SHP77 (cell line): ENCODE results near the gene BCAM.
"Not testable (repeated sequence)": the region's sequence is repeated elsewhere in the genome, so short reads cannot be mapped to it uniquely, and the experiment has no call there.

Source experiments
- DNase-seq, 2 experiments: peaks; one replicate each; lab custom pipeline; 2025; lab: John Stamatoyannopoulos, UW

BCAM gene

DNA sequence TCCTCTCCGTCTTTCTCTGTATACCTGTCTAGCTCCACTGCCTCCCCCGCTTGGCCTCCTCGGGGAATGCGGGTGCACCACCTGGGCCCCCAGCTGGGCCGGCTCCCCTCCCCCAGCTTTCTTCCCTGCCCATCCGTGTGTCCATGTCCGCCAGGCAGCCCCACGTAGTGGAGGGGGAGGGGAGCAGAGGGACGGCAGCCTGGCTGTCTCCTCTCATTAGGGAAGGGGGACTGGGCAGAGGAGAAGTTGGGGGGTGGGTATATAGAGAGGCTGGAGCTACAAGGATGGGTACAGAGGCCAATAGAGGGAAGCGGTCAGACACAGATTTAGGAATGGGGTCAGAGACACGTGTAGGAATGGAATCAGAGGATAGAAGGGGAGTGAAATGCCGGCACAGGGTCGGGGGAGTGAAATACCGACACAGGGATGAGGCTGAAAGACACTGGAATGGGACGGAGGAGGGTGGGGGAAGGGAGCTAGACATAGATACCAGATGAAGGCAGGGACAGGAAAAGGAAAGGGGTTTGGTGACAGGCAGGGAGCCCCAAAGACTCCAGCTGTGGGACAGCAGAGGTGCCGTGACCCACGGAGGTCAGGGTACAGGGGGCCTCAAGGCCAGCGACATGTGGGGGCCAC lies 40.0 kb downstream of the BCAM start:
- DNase-seq = no peak

DNA sequence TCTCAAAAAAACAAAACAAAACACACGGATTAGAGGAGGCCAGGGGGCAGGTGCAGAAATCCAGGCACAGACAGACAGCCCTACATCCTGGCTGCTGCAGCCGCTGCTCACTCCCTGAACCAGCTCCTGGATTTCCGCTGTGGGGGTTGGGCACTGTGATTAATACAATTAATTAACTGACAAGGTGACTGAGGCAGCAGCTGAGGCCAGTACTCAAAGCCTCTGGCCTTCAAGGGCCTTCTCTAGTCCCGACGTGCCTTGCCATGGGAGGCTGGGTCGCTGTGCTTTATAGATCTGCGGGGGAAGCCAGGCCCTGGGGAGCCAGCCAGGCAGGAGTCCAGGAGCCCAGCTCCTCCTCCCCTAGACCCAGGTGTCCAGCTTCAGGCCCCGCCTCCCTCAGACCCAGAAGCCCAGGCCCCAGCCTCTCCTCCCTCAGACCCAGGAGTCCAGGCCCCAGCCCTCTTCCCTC lies 41.8 kb downstream of the BCAM start:
- DNase-seq = no peak

DNA sequence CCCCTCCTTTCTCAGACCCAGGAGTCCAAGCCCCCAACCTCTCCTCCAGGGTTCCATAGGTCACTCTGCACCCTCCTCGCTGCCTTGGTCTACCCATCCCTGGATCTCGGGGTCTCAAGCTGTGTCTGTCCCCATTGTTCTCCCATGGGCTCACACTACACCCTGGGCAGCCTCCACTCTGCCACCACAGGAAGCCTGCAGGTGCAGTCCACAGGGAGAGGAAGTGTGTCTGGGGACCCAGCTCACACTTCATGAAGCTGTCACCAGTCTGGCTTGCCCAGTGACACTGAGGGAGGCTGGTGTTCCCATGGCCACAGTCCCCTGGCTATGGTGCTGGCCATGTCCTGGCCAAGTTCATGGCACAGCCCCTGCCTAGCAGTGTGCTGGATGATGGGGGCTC lies 42.5 kb downstream of the BCAM start:
- no peak for DNase-seq

DNA sequence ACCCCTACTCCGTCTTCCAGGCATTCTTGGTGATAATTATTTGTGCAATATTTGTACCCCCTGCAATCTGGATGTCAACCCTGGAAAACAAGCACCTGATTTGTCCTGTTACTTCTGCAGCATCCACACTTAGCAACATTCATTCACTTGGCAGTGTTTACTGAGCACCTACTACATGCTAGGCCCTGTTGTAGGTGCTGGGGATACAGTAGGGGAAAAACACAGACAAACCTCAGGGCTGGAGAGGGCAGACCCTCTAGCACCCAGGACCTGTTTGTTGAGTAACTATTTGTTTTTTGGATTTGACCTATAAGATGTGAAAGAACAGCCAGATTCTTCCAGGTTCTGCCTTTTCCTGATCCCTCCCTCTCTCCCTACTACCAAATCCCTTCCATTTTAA lies 46.7 kb downstream of the BCAM start:
- no peak for DNase-seq

DNA sequence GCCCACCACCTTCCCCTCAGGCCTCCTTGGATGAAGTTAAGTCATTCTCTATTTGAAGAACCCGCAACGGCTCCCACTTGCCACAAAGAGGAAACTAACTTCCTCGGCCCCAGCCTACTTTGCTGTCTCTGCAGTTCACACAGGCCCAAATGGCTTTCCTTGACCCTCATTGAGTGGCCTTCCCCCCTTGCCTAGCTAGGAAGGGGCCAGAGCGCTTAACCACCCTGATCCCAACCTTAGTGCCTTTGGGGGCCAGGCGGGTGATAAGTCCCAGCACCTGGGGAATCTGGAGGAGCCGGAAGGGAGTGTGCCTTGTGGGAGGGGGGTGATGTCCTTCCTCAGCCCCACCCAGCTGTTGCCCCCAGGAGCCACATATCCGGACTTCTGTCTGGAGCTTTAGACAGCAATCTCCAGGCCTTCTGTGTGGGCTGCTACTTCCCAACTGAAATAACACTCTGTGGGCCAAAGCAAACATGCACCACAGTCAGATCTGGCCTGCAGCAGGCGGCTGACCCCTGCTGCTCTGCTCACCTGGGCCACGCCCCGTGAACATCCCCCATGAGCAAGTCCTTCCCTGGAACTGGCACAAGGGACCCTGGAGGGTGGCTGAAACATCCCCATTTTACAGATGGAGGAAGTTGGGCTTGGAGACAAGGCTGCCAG lies 47.6 kb downstream of the BCAM start:
- DNase-seq = peak; percentile 48 to 56

DNA sequence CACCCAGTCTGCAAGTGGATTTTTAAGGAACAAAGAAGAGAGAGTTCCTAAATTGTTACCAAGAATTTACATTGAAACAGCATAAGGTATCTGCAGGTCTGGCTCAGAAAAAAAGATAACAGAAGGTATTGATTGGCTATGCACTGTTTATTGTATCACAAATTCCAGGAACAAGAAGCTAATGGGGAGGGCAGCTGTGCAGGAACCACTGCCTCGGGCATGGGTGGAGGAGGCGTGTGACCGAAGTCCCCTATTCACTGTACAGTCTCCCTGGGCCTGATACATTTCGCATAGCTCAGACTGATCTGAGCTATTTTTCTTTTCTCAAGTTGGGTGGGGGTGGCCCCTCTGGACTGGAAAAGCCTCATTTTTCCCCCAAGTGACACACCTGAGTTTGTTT lies 48.9 kb downstream of the BCAM start:
- no peak for DNase-seq

DNA sequence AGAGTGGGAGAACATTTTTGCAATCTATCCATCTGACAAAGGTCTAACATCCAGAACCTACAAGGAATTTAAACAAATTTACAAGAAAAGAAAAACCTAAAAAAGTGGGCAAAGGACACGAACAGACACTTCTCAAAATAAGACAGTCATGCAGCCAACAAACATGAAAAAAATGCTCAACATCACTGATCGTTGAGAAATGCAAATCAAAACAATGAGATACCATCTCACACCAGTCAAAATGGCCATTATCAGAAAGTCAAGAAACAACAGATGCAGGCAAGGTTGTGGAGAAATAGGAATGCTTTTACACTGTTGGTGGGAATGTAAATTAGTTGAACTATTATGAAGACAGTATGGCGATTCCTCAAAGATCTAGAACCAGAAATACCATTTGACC lies 52.7 kb downstream of the BCAM start:
- DNase-seq = not testable (repeated sequence)

DNA sequence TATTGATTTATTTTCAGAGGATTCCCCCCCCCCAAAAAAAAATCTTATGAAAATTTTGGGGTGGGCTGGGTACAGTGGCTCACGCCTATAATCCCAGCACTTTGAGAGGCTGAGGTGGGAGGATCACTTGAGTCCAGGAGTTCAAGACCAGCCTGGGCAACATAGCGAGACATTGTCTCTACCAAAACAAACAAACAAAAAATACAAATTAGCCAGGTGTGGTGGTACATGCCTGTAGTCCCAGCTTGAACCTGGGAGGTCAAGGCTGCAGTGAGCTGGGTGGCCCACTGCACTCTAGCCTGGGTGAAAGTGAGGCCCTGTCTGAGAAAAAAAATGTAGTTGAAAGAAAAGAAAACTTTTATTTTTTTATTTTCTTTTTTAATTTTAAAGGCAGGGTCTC lies 55.1 kb downstream of the BCAM start:
- no peak for DNase-seq

DNA sequence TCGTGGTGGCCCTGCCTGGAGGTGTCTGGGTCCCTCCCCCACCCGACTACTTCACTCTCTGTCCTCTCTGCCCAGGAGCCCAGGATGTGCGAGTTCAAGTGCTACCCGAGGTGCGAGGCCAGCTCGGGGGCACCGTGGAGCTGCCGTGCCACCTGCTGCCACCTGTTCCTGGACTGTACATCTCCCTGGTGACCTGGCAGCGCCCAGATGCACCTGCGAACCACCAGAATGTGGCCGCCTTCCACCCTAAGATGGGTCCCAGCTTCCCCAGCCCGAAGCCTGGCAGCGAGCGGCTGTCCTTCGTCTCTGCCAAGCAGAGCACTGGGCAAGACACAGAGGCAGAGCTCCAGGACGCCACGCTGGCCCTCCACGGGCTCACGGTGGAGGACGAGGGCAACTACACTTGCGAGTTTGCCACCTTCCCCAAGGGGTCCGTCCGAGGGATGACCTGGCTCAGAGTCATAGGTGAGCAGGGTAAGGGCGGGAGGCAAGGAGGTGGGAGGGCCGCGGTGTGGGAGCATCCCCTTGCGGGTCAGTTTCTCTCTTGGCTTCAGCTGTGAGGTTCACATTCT lies 56.4 kb downstream of the BCAM start:
- DNase-seq = no peak

DNA sequence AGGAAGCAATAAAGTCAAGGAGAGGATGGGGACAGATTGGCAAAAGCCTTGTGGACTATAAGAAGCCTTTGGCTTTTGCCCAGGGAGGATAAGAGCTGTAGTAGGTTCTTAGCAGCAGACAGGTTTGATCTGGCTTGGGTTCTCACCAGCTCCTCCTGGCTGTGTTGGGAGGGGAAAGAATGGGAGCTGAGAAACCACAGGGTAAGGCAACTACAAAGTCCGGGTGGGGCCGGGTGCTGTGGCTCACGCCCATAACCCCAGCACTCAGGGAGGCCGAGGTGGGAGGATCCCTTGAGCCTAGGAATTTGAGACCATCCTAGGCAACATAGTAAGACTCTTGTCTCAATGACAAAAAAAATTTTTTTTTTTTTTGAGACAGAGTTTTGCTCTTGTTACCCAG lies 57.8 kb downstream of the BCAM start:
- no peak for DNase-seq

DNA sequence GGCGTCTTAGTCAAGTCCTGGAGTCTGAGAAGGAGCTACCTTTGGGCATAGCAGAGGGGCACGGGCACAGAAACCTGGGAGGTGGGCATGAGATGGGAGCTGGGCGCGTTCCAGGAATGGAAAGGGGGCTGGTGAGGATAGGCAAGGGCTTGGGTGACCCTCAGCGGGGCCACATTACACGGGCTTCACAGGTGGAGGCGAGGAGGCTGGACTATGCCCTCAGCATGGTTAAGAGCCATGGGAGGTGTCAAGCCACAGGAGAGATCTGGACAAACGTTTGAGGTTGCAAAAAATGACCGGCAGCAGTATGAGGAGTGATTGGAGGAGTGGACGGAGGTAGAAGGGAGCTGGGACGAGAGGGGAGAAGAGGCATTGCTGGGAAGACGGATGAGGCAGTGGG lies 58.7 kb downstream of the BCAM start:
- no peak for DNase-seq

DNA sequence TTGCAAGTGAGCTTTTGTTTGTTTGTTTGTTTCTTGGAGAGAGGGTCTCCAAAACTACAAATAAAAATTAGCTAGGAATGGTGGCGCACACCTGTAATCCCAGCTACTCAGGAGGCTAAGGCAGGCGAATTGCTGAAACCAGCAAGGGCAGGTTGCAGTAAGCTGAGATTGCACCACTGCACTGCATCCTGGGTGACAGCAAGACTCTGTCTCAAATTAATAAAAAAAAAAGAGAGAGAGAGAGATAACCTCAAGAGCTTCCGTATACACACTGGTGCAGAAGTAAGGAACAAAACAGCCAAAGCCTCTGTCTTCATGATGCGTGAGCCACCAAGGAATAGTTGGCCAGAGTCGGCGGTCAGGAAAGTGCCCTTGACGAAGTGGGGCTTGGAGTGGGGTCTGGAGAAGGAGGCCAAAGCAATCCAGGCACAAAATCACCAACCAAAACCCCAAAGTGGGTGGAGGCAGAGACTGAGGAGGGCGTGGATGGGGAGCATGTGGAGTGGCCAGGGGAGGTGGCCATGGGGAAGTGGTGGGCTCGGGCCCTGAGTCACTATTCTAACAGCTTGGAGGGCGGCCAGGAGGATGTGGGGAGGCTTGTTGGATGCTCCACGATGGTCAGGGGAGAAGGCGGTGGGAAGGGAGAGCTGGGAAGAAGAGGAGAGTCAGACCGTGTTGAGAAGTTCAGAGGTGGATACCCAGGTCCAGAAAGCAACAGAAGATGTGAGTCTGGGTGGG lies 61.0 kb downstream of the BCAM start:
- no peak for DNase-seq
